DMS114 treated with DMSO at 0.1 percent for 48 hours (cell line): ENCODE data around the gene RPRD1B.
"Not testable (repeated sequence)": the region's sequence is repeated elsewhere in the genome, so short reads cannot be mapped to it uniquely, and the experiment has no call there.

Experiments used
- DNase-seq: peaks from one replicate; lab custom pipeline; 2025; ENCODE audit not compliant: unreplicated experiment; lab: John Stamatoyannopoulos, UW

The RPRD1B gene

GRCh38 chr20:38098952-38099351 lies 65.4 kb downstream of the RPRD1B start:
- no peak for DNase-seq

GRCh38 chr20:38102206-38102605 lies 68.7 kb downstream of the RPRD1B start:
- DNase-seq, result not testable (repeated sequence)

- DNase-seq, result no peak
These were observed 70.7 kb downstream of the RPRD1B start for GRCh38 chr20:38104285-38104684.

DNA sequence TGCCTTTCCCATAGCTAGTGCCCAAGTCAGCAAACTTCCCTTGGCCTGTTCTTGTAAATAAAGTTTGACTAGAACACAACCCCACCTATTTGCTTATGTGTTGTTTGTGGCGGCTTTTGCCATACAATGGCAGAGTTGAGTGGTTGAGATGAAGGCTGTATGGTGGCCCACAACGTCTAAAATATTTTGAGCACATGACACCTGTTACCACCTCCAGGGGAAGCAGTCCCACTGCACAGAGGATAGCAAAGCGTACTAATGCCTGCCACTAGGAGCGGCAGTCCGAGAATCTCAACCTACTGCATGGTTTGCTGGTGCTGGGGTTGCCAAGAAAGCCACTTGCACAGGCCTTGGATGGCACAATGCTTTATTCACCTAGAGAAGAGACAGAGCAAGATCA lies 72.9 kb downstream of the RPRD1B start:
- DNase-seq, result no peak

DNA sequence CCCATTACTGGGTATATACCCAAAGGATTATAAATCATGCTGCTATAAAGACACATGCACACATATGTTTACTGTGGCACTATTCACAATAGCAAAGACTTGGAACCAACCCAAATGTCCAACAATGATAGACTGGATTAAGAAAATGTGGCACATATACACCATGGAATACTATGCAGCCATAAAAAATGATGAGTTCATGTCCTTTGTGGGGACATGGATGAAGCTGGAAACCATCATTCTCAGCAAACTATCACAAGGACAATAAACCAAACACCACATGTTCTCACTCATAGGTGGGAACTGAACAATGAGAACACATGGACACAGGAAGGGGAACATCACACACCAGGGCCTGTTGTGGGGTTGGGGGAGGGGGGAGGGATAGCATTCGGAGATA lies 73.8 kb downstream of the RPRD1B start:
- not testable (repeated sequence) for DNase-seq

GRCh38 chr20:38107916-38108315 lies 74.4 kb downstream of the RPRD1B start:
- not testable (repeated sequence) for DNase-seq

DNA sequence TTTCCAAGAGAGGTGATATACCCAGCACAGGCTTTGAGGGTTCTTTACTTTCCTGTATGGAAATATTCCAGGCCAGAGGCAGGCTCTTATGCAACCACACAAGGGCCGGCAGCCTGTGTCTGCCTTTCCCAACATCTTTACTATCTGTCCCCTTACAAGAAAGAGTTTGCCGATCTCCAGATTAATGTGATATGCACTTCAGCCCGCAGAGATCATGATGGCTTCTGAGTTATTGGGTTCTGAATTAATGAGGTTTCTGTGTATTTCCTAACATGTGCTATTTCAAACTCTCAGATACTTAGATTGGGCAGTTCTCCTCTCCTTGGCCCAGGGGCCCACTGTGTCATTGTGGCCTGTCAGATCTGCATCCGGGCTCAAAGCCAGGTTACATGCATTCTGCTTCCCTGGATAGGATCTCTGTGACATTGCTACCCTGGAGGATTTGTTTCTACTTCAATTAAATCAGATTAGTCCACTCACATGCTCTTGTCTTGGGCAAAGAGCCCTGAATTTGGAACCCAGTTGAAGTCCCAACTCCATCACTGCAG lies 75.0 kb downstream of the RPRD1B start:
- DNase-seq, result no peak

DNA sequence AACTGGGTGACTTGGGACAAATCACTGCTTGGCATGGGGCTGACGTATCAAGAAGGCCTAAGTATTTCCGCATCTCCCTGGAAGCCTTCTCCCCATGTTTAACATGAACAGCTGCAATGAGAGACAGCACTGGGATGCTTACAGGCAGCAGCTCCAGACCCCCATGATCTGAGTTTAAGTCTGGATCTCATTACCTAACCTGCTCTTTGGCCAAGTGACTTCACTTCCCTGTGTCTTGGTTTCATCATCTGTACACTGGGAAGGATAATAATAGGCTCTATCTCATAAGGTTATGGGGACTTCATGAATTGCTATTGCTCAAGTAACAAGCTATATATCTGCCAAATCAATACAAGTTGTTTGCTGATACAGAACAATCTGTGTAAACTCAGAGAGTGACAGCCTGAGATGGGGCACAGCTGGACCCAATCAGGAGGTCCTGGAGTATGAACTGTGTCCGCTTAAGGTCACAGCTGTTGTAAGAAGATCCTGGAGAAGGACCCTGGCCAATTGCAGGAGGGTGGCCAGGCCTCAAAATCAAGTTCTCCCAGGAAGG lies 75.5 kb downstream of the RPRD1B start:
- DNase-seq, result no peak

DNA sequence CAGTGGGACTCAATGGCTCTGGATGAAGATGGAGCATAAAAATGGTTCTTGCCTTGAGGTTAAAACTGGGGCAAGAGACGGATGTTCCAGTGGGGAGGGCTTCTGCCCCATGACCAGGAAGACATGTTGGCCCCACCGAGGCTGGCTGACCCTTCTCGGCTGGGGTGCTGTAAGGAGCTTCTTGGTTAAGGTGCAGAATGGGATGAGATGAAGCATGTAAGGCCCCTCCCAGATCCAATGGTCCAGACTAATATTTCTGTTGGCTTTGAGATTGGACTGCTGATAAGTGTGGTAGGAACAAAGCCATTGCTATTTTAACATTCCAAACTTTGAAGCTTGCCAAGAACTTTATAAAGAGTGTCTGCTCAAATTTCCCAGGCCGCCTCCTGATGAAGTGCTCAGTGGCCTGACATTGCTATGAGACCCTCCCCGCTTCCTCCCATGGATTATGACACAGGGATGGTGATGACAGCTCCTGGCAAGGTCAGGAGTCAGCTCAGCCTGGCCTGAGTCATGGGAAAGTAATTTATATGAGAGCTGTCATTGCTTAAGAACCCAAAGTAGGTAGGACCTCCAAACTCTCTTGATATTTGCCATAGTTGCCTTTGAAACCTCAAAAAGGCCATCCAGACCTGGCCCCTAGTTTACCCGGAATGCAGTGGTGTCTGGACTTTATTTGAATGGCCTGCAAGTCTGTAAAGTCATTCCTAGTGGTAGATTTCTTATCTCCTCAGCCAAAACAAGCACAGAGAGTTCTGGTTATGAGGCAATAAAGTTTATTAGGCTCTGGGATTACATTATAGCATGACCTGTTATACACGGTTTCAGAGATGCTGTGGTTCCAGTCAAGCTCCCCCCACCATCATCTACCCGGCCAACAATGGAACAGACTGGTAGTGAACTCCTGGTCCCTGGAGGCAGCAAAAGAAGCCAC lies 76.3 kb downstream of the RPRD1B start:
- DNase-seq, result no peak

DNA sequence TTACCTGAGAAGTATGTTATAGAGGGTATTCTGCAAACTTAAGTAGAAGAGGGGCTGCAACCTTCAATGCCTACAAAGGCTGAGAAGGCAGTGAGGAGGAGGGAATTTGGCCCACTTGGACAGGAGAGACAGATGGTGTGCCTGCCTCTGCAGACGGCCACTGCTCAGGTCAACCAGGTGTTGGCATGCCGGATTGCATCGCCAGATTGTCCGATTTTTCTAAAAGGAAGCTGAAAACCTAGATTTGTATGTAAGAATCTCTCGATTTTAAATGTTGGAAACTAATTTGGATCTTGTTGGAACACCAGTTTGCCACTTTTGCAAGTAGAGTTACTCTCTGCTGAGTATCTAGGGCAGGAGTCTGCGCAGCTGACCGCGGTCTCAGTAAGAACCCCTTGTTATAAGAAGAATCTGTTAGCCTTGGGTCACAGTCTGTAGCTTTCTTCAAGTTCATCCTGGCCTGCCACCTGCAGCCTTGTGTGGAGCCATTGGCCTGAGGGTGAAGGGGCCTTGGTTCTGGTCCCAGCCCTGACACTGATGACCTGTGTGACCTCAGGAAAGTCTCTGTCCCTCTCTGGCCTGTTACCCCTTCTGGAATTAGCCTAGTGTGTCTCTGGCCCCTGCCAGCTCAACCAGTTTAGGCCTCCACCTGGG lies 77.1 kb downstream of the RPRD1B start:
- no peak for DNase-seq

DNA sequence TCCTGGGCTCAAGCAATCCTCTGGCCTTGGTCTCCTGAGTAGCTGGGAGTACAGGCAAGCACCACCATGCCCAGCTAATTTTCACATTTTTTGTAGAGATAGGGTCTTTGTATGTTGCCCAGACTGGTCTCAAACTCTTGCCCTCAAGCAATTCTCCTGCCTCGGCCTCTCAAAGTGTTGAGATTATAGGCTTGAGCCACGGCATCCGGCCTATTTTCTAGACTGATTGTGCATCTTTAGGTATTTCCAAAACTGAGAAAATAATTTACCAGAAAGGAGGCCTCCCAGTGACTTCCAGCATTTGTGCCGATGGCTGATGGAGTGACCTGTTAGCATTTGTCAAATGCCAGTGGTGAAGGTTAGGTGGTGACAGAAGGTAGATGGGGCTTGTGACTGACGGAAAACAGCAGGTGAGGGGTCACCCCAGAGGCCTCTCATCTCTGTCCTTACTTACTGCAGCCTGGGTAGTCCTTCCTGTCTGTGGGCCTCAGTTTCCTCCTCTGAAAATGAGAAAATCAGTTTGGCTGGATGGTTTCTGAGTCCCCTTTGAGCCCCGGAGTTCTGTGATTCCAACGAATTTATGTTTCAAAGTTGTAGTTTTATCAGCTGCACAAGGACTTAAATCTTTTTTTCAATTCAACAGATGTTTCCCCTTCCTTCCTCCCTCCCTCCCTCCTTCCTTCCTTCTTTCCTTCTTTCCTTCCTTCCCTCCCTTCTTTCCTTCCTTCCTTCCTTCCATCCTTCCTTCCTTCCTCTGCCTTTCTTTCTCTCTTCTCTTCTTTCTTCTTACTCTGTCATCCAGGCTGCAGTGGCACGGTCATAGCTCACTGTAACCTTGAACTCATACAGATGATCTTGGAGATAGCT lies 78.1 kb downstream of the RPRD1B start:
- DNase-seq, result no peak

DNA sequence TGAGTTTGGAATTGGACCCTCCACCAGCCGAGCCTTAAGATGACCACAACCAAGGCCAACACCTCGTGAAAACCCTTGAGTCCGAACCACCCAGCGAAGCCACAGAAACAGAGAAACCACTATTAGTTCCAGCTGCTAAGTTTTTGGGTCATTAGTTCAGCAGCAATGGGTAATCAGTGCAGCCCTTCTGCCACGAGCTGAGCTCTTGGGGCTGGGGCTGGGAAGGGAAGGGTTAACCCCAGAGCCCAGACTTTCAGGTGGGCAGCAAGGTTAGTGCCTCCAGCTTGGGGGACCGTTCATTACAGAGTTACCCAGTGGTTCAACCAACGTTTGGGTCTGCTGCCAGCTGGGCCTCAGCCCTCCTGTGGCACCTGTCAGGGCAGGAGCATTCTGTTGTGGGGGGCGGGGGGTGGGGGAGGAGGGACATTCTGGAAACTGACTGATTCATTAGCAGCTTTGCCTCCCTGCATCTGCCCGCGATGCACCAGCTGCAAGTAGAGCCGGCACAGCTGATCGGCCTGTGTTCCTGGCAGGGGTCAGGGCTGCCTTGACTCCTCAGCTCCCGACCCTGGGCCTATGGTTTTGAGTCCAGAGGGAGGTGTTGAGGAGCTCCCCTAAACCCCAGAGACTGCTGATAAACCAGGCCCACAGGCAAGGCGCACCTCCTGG lies 78.8 kb downstream of the RPRD1B start:
- DNase-seq, result no peak

- no peak for DNase-seq
These were observed 79.4 kb downstream of the RPRD1B start for GRCh38 chr20:38112930-38113294.

DNA sequence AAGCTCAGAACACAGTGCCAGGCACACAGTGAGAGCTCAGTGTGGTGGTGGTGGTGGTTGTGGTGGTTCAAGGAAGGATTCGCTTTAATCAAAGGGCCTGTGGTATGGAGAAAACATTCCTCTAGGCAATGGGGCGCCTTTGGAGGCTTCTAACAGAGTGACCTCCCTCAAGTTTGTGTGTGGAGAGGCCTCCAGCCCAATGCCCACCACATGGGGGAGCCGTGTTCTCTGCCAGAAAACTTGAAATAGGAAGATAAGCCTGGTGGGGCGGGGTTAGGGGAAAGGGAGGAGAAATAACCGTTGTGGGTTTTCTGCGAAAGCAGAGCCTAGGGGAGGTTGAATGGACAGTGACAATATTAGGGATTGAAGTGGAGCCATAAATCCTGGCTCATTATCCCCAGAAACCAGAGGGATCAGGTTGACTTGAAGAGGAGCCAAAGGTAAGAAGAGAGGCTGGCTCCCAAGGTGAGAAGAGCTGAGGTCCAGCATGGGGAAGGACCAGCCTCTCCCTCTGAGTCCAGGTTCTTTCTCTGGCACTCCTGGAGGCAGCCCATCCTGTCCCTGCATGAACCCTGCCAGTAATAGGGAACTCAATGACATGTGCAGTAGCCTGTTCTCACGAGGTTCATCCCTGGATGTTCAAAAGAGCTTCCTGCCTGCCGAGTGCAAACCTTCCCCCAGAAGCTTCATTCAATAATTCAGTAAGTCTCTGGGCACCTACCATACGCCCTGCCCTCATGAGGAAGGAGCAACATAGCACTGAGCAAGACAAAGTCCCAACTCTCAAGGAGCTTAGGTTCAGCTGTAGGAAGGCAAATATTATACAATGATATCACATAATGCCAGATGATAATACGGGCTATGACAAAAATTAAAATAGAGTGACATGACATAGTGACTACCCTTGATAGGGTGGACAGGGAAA lies 80.1 kb downstream of the RPRD1B start:
- DNase-seq, result no peak

DNA sequence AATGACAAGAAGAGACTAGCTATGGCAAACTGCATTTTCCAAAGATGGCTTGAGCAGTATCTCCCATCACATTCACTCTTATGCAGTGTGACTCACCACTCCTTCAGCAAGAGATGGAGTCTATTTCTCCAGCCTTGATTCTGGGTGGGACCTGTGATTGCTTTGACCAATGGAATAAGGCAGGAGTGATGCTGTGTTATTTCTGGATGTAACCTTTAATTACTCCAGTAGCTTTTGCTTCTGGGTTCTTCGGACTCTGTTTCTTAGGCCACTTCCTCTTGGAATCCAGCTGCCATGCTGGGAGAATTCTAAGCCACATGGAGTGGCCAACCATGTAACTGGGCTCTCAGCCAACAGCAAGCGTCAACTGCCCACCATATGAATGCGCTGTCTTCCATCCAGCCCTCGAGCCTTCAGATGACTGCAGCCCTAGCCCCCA lies 80.8 kb downstream of the RPRD1B start:
- no peak for DNase-seq

DNA sequence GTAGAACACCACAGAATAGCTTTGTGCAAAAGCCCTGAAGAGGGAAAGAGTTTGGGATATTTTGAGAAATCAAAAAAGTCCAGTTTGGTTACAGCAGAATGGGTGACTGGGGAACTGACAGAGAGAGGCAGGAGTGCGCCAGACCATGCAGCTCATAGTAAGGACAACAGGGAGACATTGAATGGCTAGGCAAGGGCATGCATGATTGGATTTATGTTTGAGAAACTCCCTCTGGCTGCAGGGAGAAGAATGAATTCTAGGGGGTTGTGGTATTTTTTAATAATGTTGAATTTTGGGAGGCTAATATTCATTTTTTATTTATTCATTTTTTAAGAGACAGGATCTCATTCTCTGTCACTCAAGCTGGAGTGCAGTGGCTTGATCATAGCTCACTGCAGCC lies 81.7 kb downstream of the RPRD1B start:
- DNase-seq, result no peak

DNA sequence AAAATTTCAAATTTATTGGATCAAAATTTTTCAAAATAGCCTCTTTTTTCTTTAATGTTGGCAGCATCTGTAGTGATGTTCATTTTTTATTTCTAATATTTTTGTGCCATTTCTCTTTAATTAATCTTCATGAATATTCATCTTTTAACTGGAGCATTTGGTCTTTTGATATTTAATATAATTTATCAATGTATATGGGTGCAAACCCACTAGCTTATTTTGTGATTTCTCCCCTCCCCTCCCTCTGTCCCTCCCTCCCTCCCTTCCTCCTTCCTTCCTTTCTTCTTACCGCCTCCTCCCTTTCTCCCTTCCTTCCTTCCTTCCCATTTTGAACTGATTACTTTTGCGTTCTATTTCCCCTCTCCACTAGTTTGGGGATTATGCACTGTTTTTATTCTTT lies 82.3 kb downstream of the RPRD1B start:
- DNase-seq, result no peak

DNA sequence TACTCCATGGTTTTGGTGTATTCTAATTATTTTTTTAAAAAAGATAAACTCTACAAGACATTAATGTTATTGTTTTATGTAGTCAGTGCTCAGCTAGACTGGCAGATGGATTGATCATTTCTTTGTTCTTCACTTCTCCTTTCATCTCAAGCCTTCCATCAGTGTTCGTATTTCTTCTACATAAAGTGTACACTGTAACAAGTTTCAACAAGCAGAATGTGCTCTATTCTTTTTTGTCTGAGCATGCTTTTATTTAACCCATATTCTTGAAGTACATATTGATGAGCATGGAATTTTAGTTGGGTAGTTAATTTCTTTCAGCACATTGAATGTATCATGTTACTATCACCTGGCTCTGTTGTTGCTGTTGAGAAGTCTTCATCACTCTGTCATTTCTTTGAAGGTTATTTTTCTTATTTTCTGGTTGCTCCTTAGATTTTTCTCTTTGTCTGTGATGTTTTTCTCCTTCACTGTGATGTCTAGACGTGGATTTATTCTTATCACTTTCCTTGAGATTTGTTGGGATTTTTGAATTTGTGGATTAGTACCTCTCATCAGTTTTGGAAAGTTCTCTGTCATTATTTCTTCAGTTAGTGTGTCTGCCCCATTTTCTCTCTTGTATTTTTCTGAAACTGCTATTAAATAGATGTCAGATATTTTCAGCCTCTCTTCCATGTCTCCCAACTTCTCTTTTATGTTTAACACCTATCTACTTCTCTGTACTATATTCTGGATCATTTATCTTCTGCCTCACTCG lies 83.0 kb downstream of the RPRD1B start:
- DNase-seq, result no peak

DNA sequence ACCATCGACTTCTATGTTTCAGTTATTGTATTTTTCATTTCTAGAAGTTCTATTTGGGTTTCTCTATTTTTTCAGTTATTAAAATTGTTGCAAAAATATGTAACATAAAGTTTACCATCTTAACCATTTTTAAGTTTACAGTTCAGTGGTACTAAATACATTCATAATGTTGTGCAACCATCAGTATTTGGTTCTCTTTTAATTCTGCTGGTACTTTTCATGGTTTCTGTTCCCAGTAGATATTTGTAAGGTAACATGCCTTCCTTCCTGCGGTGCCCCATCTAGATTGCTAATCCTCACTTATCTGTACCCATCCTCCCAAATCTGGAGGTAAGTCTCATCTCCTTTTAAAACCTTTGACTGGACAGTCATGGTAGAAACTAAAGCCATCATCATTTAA lies 83.7 kb downstream of the RPRD1B start:
- no peak for DNase-seq
